Activated CD4-positive, alpha-beta T cell treated with anti-CD3 and anti-CD28 coated beads, Interleukin-2, amount 10 ng/mL, durations not matched to agents 7 days and 5 days (primary cell): ENCODE results near the gene PODXL2. TPM values are rescaled to one million over a fixed set of nuclear protein-coding genes. Genes with fewer than 3 reads are reported as not detected.
A peak's percentile ranks its signal among the peaks of the same experiment; 100 is the strongest.

ENCODE experiments used
- CTCF ChIA-PET: fragments of 350-600 bp; sonication (Branson Sonifier 250); formaldehyde crosslinking; loops from one replicate; lab custom pipeline; 2021; ENCODE audit warnings: antibody characterized with exemption; lab: Charles Lee
- POLR2A ChIA-PET: fragments of 350-600 bp; sonication (Branson Sonifier 250); formaldehyde crosslinking; loops from one replicate; lab custom pipeline; 2021; ENCODE audit warnings: antibody characterized with exemption; lab: Charles Lee
- DNase-seq: peaks from one replicate; pipeline ENCODE4 v3.0.0-alpha.2; 2020
- H3K27ac Mint-ChIP-seq: one replicate; pipeline ENCODE4 v1.8.0; 2021; ENCODE audit warnings: mild to moderate bottlenecking, moderate library complexity, mixed read lengths
- H3K27me3 Mint-ChIP-seq: one replicate; pipeline ENCODE4 v1.8.0; 2021; ENCODE audit warnings: mixed read lengths
- H3K36me3 Mint-ChIP-seq: one replicate; pipeline ENCODE4 v1.8.0; 2021; ENCODE audit warnings: low read depth, mixed read lengths
- H3K4me1 Mint-ChIP-seq: one replicate; pipeline ENCODE4 v1.8.0; 2021; ENCODE audit warnings: mixed read lengths
- H3K4me3 Mint-ChIP-seq: one replicate; pipeline ENCODE4 v1.8.0; 2021; ENCODE audit warnings: mild to moderate bottlenecking, moderate library complexity, mixed read lengths
- H3K9me3 Mint-ChIP-seq: one replicate; pipeline ENCODE4 v1.8.0; 2021; ENCODE audit warnings: mixed read lengths
- total RNA-seq, 2 experiments: library from RNA; stranded (reverse); gene quantifications; one replicate each; pipeline ENCODE4 v1.2.3, GENCODE V29; 2021

The PODXL2 gene, protein sequence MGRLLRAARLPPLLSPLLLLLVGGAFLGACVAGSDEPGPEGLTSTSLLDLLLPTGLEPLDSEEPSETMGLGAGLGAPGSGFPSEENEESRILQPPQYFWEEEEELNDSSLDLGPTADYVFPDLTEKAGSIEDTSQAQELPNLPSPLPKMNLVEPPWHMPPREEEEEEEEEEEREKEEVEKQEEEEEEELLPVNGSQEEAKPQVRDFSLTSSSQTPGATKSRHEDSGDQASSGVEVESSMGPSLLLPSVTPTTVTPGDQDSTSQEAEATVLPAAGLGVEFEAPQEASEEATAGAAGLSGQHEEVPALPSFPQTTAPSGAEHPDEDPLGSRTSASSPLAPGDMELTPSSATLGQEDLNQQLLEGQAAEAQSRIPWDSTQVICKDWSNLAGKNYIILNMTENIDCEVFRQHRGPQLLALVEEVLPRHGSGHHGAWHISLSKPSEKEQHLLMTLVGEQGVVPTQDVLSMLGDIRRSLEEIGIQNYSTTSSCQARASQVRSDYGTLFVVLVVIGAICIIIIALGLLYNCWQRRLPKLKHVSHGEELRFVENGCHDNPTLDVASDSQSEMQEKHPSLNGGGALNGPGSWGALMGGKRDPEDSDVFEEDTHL
- total RNA-seq: 1 to 10 TPM; 2.7 to 2.9 TPM

DNA sequence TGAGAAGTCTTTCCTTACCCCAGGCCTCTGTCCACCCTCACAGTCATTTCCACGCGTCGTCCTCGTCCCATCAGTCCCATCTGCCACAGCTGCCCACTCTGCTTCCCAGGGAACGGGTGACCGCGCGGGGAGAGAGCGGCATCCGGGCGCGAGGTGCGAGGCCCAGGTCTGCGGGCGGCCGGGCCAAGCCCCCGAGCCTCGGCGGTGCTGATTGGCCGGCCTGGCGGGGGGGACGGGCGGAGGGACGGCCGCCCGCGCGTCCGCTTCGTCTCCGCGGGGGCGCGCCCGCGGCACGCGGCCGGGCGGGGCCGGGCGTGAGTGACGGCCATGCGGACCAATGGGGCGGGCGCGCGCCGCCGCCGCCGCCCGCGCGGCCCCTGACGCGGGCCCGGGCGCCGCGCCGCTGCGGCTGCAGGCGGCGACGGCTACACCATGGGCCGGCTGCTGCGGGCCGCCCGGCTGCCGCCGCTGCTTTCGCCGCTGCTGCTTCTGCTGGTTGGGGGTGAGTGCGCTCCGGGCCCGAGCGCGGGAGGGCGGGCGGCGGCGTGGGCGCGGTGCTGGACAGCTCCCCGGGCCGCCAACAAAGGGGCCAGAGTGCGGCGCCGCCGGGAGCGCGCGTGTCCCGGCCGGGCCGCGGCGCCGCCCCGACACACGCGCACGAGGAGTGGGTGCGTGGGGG, at the start of gene PODXL2:
PODXL2 (plus strand) TSS at position 398 of the 679 bp plus-strand sequence; CDS start at position 433, 35 bp downstream.
- H3K9me3 Mint-ChIP-seq: no peaks in the 10 kb centered on the region
- peaks cover 57% of the 10 kb centered on the region for H3K27me3 Mint-ChIP-seq
- peak within 1 kb of the TSS; percentile 62 for H3K27ac Mint-ChIP-seq
- POLR2A ChIA-PET: no interaction called here
- CTCF ChIA-PET: interaction anchor here (1.0 to 1.1 kb wide), 3 partner anchors 31 to 54 kb away, joined by 3 read pairs; partner anchors contain the start of gene MCM2
- peaks cover 33% of the 10 kb centered on the region for H3K4me1 Mint-ChIP-seq
- peak; percentile 21 for DNase-seq
- H3K4me3 Mint-ChIP-seq: peak within 1 kb of the TSS; percentile 76
- H3K36me3 Mint-ChIP-seq: peaks cover 9% of the 10 kb centered on the region

DNA sequence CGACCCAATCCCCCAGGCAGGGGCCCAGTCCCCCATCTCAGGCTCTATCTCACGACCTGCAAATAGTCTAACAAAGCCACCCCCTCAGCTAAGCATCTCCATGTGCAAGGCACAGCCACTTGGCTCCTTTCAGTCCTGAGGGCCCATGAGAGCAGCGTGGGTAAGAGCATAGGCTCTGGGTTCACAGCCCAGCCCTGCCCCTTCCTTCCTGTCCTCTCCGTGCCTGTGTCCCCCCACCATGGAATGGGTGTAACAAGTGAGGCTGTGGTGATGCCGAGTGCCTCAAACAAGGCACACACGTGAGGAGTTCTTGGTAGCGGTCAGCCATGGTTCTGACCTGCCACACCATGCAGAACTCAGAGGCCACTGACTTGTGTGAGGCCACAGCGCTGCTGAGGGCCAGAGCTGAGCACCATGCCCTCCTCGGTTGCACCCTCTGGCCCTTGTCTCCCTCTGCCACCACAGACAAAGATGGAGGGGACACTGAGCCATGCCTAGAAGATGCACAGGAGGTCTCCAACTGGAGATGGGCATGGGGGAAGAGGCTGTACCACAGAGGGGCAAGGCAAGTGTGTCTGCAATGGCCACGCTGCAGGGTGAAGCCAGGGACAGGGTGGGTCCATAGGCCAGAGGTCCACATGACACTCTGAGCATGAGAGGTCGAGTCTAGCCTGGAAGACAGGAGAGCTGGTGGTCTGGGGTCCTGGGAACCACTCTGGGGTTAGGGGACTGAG, 48.5 kb upstream of the PODXL2 start:
- ChIA-PET POLR2A (no interaction called here), CTCF (interaction anchor here (0.5 to 1.7 kb wide), 3 partner anchors 17 to 987 kb away, joined by 3 to 7 read pairs (median 3); no protein-coding TSS in a partner anchor)
- Mint-ChIP-seq H3K9me3 (no peaks in the 10 kb centered on the region), H3K36me3 (no peaks in the 10 kb centered on the region), H3K4me1 (peaks cover 9% of the 10 kb centered on the region), H3K27ac (peak overlapping the region; percentile 41), H3K27me3 (no peaks in the 10 kb centered on the region), H3K4me3 (no peak overlapping the region)
- DNase-seq: no peak

DNA sequence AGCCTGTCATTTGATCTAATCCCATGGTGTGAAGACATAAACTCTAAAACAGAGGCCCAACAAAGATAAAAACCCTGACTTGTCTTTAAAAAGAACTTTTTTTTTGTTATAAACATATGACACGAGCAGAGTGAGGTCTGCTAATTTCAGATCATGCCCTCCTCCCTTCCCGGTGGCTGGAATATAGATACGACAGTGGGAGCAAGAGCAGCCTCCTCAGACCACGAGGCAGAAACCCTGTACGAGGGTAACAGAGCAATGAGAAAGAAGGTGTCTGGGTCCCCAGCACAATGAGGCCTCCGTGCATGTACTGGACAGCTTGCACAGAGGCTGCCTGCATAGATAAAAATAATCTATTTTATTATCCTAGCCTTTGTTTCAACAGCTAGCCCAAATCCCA, 44.3 kb upstream of the PODXL2 start:
- Mint-ChIP-seq H3K4me3 (no peak overlapping the region), H3K4me1 (peaks cover 24% of the 10 kb centered on the region), H3K36me3 (no peaks in the 10 kb centered on the region), H3K27ac (no peak overlapping the region), H3K27me3 (no peaks in the 10 kb centered on the region), H3K9me3 (no peaks in the 10 kb centered on the region)
- ChIA-PET CTCF (interaction anchor here (0.9 to 1.9 kb wide), 2 partner anchors 10 to 98 kb away, joined by 3 to 6 read pairs; no protein-coding TSS in a partner anchor), POLR2A (no interaction called here)
- DNase-seq: no peak

DNA sequence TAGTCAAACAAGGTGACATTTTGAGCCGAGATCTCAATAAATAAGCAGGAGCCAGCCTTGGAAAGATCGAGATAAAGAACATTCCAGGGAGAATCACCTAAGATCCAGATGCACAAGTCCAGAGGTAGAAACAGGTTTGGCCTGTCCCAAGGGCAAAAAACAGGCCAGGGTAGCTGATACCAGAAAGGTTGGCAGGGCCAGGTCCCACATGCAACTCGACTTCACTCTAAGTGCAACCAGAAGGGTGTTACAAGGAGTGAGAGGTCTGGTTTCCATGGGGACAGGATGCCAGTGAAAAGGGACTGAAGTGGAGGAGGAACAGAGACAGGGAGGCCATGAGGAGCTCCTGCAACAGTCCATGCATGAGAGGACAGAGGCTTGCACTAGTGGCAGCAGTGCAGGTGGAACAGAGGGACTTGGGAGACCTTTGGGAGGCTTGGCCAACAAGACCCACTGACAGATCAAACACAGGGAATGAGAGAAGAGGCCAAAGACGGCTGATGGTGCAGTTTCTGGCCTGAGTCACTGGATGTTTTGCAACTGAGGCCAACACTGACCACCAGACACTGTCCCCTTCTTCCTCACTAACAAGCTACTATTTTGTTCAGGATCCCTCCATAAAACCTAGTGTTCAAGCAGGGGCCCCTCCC, 43.7 kb upstream of the PODXL2 start:
- Mint-ChIP-seq H3K27me3 (no peaks in the 10 kb centered on the region), H3K4me1 (peaks cover 24% of the 10 kb centered on the region), H3K9me3 (no peaks in the 10 kb centered on the region), H3K4me3 (no peak overlapping the region), H3K36me3 (no peaks in the 10 kb centered on the region), H3K27ac (no peak overlapping the region)
- ChIA-PET CTCF (interaction anchor here (0.9 to 4.4 kb wide), 4 partner anchors 10 to 97 kb away, joined by 3 to 34 read pairs (median 4); no protein-coding TSS in a partner anchor), POLR2A (no interaction called here)
- DNase-seq: no peak

DNA sequence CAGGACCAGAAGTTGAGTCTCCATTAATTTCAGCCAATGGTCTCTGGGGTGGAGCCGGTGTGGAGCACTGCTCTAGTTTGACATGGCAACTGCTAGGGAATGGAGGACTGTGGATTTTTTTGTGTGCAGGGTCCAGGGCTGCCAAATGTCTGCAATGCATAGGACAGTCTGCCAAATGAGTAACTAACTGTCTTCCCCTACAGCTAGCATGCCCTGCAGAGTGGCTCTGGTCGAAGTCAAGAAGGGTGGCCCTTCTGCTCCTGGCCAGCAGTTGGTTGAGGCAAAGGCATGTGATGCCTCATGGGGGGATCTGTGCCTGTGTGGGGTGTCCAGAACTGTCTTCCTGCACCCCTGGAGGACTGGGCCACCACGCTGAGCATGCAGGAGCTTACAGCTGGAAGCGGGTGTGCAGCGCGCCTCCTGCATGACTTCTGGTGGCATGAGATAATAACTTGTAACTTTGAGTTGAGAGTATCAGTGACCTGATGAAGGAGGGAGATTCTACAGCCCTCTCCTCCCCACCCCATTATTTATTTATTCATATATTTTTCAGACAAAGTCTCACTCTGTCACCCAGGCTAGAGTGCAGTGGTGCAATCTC, 43.1 kb upstream of the PODXL2 start:
- POLR2A ChIA-PET: interaction anchor here (0.7 kb wide), 1 partner anchor 318 kb away, joined by 3 read pairs; no protein-coding TSS in a partner anchor
- Mint-ChIP-seq H3K27ac (no peak overlapping the region), H3K9me3 (no peaks in the 10 kb centered on the region), H3K4me1 (peaks cover 24% of the 10 kb centered on the region), H3K36me3 (no peaks in the 10 kb centered on the region), H3K4me3 (no peak overlapping the region), H3K27me3 (no peaks in the 10 kb centered on the region)
- CTCF ChIA-PET: interaction anchor here (0.6 to 4.4 kb wide), 5 partner anchors 10 to 97 kb away, joined by 3 to 34 read pairs (median 3); no protein-coding TSS in a partner anchor
- DNase-seq: no peak

DNA sequence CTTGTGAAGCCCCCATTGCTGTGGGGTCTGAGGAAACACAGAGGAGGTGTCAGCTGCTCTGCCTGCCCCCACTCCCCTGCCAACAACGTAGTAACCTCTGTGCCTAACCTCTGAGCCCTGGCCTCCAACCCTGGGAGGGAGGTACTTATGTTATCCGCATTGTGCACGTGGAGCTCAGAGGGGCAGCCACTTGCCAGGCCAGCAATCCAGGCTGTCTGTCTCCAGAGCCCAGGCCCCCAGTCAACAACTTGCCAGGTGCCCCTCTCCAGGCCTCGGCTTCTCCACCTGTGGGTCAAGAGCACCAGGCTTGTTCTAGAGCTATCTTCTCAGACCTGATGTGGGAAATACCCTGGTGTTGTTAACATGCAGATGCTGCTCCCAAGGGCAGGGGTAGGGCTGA, 41.1 kb upstream of the PODXL2 start:
- peaks cover 37% of the 10 kb centered on the region for H3K4me1 Mint-ChIP-seq
- H3K27me3 Mint-ChIP-seq: no peaks in the 10 kb centered on the region

DNA sequence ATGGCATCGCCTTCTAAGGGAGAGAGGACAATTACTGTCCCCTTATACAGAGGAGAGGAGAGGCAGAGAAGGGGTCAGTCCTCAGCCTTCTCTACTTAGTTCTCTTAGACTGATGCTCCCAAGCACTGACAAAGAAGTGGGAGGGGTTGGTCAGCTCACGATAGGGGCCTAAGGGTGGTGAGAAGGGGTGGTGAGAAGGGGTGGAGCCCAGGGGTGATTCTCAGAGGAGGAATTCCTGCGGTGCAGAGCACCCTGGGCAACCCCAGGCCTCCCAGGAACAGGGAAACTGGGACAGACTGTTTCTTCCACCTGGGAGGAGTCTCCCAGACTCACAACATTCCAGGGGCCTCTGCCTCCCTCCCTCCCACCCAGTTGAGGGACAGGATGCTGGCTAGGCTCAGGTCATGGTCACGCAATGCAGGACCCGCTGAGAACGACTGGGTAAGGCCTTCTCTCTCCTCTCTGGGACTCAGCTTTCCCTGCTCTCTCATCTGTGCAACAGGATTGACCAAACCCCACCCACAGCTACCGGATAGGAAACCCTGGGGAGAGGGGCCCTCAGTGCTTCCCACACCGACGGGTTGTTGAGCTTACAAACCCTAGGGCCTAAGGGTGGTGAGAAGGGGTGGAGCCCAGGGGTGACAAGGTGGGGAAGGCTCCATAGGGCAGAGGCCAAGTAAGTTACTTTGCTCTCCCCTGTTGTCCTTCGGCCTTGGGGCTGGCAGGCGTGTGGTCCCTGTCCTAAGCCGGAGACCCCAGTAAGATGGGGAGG, 40.0 kb upstream of the PODXL2 start:
- ChIA-PET CTCF (interaction anchor here (0.7 to 4.4 kb wide), 3 partner anchors 10 to 38 kb away, joined by 4 to 34 read pairs (median 14); partner anchors contain the start of gene MCM2), POLR2A (interaction anchor here (0.9 kb wide), 1 partner anchor 14 kb away, joined by 4 read pairs; no protein-coding TSS in a partner anchor)
- H3K36me3 Mint-ChIP-seq: no peaks in the 10 kb centered on the region
- peaks cover 40% of the 10 kb centered on the region for H3K4me1 Mint-ChIP-seq
- H3K27me3 Mint-ChIP-seq: no peaks in the 10 kb centered on the region
- DNase-seq: peak; percentile 33
- H3K27ac Mint-ChIP-seq: peak overlapping the region; percentile 85
- H3K4me3 Mint-ChIP-seq: peak overlapping the region; percentile 91
- no peaks in the 10 kb centered on the region for H3K9me3 Mint-ChIP-seq

More for the DNA sequence above, 41.1 kb upstream of the PODXL2 start:
- Mint-ChIP-seq H3K4me3 (no peak overlapping the region), H3K36me3 (no peaks in the 10 kb centered on the region), H3K9me3 (no peaks in the 10 kb centered on the region), H3K27ac (no peak overlapping the region)
- no peak for DNase-seq
- POLR2A ChIA-PET: interaction anchor here (0.9 kb wide), 1 partner anchor 11 kb away, joined by 3 read pairs; the partner anchor contains the start of gene MCM2
- CTCF ChIA-PET: interaction anchor here (0.6 to 4.4 kb wide), 4 partner anchors 10 to 51 kb away, joined by 3 to 34 read pairs (median 8); partner anchors contain the start of gene MCM2

DNA sequence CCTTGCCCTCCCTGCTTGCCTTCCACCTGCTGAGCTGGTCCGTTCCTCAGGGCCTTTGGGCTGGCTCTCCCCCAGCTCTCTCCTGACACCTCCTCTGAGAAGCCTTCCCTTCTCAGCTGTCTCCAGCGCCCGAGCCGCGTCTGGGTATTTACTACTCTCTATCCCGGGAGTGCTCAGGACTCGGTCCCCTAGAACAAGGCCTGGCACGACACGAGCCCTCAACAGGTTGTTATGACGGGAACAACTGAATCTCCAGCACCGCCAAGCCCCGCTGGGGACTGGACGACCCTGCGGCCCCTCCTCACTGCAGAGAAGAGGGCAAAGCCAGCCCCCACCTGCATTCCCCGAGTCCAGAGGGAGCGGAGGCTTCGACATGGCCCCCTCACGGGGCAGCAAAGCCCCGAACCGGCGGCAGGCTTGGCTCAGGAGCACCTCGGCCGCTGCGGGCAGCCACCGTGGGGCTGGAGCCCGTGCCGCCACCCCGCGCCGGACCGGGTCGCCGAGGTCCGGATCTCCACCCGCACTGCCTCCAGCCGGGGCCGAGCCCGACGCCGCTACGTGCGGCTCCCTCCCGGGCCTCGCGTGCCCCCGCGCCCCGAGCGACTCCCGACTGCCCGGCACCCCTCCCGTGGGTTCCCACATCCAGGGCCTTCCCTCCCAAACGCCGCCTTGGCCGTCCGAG, 39.2 kb upstream of the PODXL2 start:
- no peaks in the 10 kb centered on the region for H3K27me3 Mint-ChIP-seq
- ChIA-PET CTCF (interaction anchor here (0.8 to 4.4 kb wide), 4 partner anchors 9 to 42 kb away, joined by 3 to 34 read pairs (median 11); partner anchors contain the start of gene MCM2), POLR2A (interaction anchor here (0.9 kb wide), 1 partner anchor 14 kb away, joined by 4 read pairs; no protein-coding TSS in a partner anchor)
- H3K9me3 Mint-ChIP-seq: no peaks in the 10 kb centered on the region
- DNase-seq: peak; percentile 20
- H3K4me1 Mint-ChIP-seq: peaks cover 39% of the 10 kb centered on the region
- no peaks in the 10 kb centered on the region for H3K36me3 Mint-ChIP-seq
- peak overlapping the region; percentile 91 for H3K4me3 Mint-ChIP-seq
- H3K27ac Mint-ChIP-seq: peak overlapping the region; percentile 85

DNA sequence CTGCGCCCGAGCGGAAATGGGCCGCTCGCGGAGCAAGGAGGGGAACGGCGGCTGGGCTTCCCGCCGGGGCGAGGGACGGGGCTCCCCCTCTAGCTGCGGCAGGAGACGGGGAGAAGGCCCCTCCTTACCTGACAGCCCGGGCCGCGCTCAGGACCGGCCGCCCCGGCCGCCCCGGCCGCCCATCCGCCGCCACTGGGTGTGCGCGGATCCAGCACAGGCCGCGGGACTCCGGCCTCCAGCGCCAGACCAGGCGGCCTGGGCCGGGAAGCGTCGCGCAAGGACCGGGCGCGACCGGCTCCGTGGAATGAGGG, 38.7 kb upstream of the PODXL2 start:
- Mint-ChIP-seq H3K27me3 (no peaks in the 10 kb centered on the region), H3K36me3 (no peaks in the 10 kb centered on the region), H3K4me3 (peak overlapping the region; percentile 91), H3K27ac (peak overlapping the region; percentile 97), H3K9me3 (no peaks in the 10 kb centered on the region), H3K4me1 (peaks cover 37% of the 10 kb centered on the region)
- ChIA-PET POLR2A (interaction anchor here (1.1 kb wide), 1 partner anchor 15 kb away, joined by 3 read pairs; no protein-coding TSS in a partner anchor), CTCF (interaction anchor here (0.8 to 2.9 kb wide), 3 partner anchors 8 to 42 kb away, joined by 3 to 14 read pairs (median 8); partner anchors contain the start of gene MCM2)
- DNase-seq: peak; percentile 36
